ENCODE data around the gene SLBP.

Gene SLBP

GRCh38 chr4:1758306-1759121 lies 46.4 kb upstream of the SLBP start (continued):
- no peak for TF ChIP-seq TSHZ2 (CRISPR knock-in tag; IDR thresholded peaks at IDR 0.05)
- TF ChIP-seq ARNTL (CRISPR knock-in tag; IDR thresholded peaks at IDR 0.05; ENCODE audit: borderline replicate concordance, low read depth), result no peak
- TF ChIP-seq ZFP30 (CRISPR knock-in tag; IDR thresholded peaks at IDR 0.05), result no peak
- TF ChIP-seq SNAI2 (CRISPR knock-in tag; IDR thresholded peaks at IDR 0.05), result no peak

- TF ChIP-seq ZFP30 (CRISPR knock-in tag; IDR thresholded peaks at IDR 0.05) (no peak), TCF4 (CRISPR knock-in tag; IDR thresholded peaks at IDR 0.05; ENCODE audit: borderline replicate concordance) (no peak), CSDC2 (CRISPR knock-in tag; IDR thresholded peaks at IDR 0.05) (no peak), ZFP3 (CRISPR knock-in tag; IDR thresholded peaks at IDR 0.05) (no peak), RARB (CRISPR knock-in tag; IDR thresholded peaks at IDR 0.05) (no peak)
- ATAC-seq, result no peak
Measured at GRCh38 chr4:1757836-1758235, 45.7 kb upstream of the SLBP start.

- TF ChIP-seq SNAI2 (CRISPR knock-in tag; IDR thresholded peaks at IDR 0.05), result no peak
- TF ChIP-seq GLIS3 (CRISPR knock-in tag; IDR thresholded peaks at IDR 0.05), result no peak
- no peak for TF ChIP-seq ISL1 (CRISPR knock-in tag; IDR thresholded peaks at IDR 0.05)
- no peak for TF ChIP-seq ZNF565 (CRISPR knock-in tag; conservative IDR thresholded peaks at IDR 0.05; ENCODE audit: low read depth)
- TF ChIP-seq BACH2 (CRISPR knock-in tag; IDR thresholded peaks at IDR 0.05; ENCODE audit: borderline replicate concordance), result no peak
- no peak for TF ChIP-seq ZFP3 (CRISPR knock-in tag; IDR thresholded peaks at IDR 0.05)
- TF ChIP-seq POU6F1 (CRISPR knock-in tag; IDR thresholded peaks at IDR 0.05; ENCODE audit: borderline replicate concordance, low read depth), result no peak
- TF ChIP-seq CREB5 (CRISPR knock-in tag; IDR thresholded peaks at IDR 0.05; ENCODE audit: low read depth), result no peak
- no peak for TF ChIP-seq TOX (CRISPR knock-in tag; IDR thresholded peaks at IDR 0.05; ENCODE audit: borderline replicate concordance)
- TF ChIP-seq ESRRG (CRISPR knock-in tag; IDR thresholded peaks at IDR 0.05), result no peak
- no peak for TF ChIP-seq ZFP30 (CRISPR knock-in tag; IDR thresholded peaks at IDR 0.05)
- no peak for TF ChIP-seq OSR1 (CRISPR knock-in tag; IDR thresholded peaks at IDR 0.05)
- no peak for TF ChIP-seq CSDC2 (CRISPR knock-in tag; IDR thresholded peaks at IDR 0.05)
- TF ChIP-seq PPARA (CRISPR knock-in tag; IDR thresholded peaks at IDR 0.05; ENCODE audit: borderline replicate concordance), result no peak
- TF ChIP-seq TSHZ2 (CRISPR knock-in tag; IDR thresholded peaks at IDR 0.05), result no peak
- TF ChIP-seq PATZ1 (CRISPR knock-in tag; IDR thresholded peaks at IDR 0.05; ENCODE audit: borderline replicate concordance), result no peak
- no peak for TF ChIP-seq ARNTL (CRISPR knock-in tag; IDR thresholded peaks at IDR 0.05; ENCODE audit: borderline replicate concordance, low read depth)
- no peak for TF ChIP-seq ZNF8 (CRISPR knock-in tag; IDR thresholded peaks at IDR 0.05)
- TF ChIP-seq TCF4 (CRISPR knock-in tag; IDR thresholded peaks at IDR 0.05; ENCODE audit: borderline replicate concordance), result no peak
- no peak for TF ChIP-seq ZC3H10 (CRISPR knock-in tag; IDR thresholded peaks at IDR 0.05)
- no peak for ATAC-seq
Measured at GRCh38 chr4:1756893-1757779, 45.0 kb upstream of the SLBP start.
